Activated CD8-positive, alpha-beta memory T cell treated with anti-CD3 and anti-CD28 coated beads for 36 hours (primary cell): Measurements from ENCODE around the gene PRDM12. TPM values are rescaled to one million over a fixed set of nuclear protein-coding genes. Genes with fewer than 3 reads are reported as not detected.

Source experiments
- total RNA-seq, 2 experiments: library from RNA; stranded (reverse); gene quantifications; one replicate each; pipeline ENCODE4 v1.2.3, GENCODE V29; 2021

The PRDM12 gene
- total RNA-seq, 2 experiments from 2014 or later, result 0.08 TPM; not detected in 1

Other genes with a start within 250 kb of the PRDM12 start
- 1 to 10 TPM; 5.2 to 5.5 TPM for gene ASS1, start 219.6 kb upstream of the PRDM12 start, total RNA-seq
- 10 to 100 TPM; 52.8 to 54.1 TPM for gene FUBP3, start 85.0 kb upstream of the PRDM12 start, total RNA-seq
- gene EXOSC2, start 29.2 kb downstream of the PRDM12 start, total RNA-seq, result 10 to 100 TPM; 96.3 to 97.4 TPM
- 10 to 100 TPM; 41.7 to 41.8 TPM for gene ABL1, start 170.7 kb downstream of the PRDM12 start, total RNA-seq
- not detected for gene QRFP, start 232.2 kb downstream of the PRDM12 start, total RNA-seq